GM18498 (cell line): Measurements from ENCODE around the gene LSG1.

Experiments
- ATAC-seq: cut with Tn5 transposase; IDR thresholded peaks from one replicate; pipeline ENCODE4 v1.9.1; 2021; ENCODE audit warnings: mild to moderate bottlenecking, moderate library complexity; ENCODE audit not compliant: unreplicated experiment

LSG1 gene

DNA sequence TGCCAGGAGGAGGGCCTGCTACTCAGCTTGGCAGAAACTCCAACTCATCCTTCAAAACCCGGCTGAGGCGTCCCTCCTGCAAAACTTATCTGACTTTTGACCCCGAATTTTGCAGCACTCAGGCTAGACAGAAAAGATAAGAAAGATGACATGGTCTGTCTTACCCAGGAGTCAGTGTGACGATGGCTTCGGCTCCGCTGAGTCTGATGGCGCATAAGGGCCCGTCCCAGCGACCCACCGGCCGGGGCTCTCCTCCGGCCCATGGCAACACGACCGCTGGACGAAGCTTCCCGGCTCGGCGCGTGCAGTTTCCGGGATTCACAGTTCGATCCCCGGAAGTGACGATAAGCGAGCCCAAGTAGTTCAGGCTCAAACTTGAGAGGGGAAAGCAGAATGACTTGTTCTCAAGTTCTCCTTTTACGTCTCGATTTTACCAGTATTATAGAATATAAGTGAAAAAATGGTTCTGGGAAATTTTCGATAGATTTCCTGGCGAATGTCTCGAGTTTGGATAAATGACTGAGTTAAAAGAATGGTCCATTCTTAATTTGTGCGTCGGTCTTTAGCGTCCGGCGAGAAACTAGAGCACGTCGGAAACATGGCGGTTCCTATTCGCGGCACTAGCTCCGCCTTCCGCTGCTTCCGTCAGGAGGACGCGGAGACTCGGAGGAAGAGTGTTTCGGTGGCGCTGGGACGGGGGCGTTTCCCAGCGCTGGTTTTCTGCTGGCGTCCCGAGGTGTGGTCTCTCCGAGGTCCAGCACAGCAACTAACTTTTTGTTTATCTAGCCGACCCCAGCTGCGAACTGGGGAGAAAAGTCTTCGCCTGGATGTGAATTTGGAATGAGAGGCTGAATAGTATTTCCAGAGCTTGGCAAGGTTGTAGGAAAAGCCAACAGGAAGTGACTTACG lies at the start of gene LSG1:
LSG1 (minus strand) TSS at position 292 of the 909 bp plus-strand sequence; CDS start at position 263, 29 bp downstream.
- peak; percentile 88 for ATAC-seq

GRCh38 chr3:194720048-194720447 lies 48.1 kb upstream of the LSG1 start:
- ATAC-seq: no peak

GRCh38 chr3:194718079-194718478 lies 46.1 kb upstream of the LSG1 start:
- no peak for ATAC-seq

DNA sequence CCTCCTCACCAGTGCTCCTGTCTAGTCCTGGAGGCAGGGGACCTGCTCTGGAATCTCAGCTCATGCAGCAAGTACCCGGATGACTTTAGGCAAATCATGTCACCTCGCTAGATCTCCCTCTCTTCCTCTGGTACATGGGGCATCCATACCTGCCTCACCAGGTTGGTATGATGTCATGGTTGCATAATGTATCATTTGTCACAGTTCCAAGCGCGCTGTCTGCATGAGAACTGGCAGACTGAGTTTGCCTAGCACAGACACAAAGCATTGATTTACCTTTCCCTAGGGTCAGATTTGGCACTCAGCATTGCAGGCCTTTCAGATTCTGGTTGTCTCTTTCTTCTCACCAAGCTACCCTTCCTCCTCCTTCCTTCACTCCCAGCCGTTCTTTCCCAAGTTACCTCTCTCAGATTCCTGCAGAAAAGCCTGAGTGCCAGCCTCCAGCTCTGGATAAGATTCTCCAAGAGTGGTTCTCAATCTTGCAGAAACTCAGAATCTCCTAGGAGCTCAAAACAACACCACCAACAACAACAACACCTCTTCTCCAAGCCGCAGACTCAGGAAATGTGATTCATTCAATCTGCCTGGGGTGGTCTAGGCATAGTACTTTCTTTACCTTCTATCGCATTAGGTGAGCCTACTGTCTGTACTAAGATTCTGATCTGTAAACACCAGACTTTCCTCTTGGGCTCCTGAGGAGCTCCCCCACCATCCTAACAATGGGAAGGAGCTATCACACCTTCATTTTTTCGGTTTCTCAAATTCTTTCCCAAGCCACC lies 43.2 kb upstream of the LSG1 start:
- ATAC-seq: no peak

DNA sequence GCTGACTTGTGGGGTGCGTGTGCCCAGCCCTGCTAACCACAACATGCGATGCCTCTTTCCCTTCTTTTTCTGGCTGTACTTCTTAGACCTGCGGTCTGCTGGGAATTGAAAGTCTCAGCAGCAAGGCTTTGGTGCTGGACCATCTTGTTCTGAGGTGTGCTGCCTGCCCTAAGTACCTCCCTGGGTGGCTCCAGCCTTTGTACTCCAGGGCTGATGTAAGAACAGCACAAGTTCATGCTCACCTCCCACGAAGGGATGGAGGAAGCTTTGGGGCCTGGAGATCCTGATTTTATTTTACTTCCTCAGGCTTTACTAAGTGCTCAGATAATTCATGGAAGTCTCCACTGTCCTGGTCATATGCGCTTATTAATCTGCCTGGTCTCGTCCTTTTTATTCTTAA lies 42.6 kb upstream of the LSG1 start:
- ATAC-seq: no peak

- no peak for ATAC-seq
Measured at GRCh38 chr3:194714137-194714455, 42.1 kb upstream of the LSG1 start.

- ATAC-seq: no peak
Measured at GRCh38 chr3:194713299-194714136, 41.5 kb upstream of the LSG1 start.

DNA sequence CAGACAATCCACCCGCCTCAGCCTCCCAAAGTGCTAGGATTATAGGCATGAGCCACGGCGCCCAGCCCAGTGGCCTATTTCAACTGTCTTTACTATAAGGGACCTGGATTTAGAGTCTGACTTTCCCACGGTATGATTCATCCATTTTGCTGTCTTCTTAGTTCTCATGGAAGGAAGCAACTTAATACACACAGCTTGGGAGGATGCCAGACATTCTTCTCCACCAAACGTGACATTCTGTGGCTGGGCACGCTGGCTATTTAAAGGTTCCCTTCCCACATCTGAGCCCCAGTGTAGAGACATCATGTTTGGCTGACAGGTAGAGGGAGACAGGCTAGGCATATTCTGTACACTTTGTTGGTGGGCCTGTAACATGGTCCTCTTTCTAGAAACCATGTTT lies 39.9 kb upstream of the LSG1 start:
- no peak for ATAC-seq

DNA sequence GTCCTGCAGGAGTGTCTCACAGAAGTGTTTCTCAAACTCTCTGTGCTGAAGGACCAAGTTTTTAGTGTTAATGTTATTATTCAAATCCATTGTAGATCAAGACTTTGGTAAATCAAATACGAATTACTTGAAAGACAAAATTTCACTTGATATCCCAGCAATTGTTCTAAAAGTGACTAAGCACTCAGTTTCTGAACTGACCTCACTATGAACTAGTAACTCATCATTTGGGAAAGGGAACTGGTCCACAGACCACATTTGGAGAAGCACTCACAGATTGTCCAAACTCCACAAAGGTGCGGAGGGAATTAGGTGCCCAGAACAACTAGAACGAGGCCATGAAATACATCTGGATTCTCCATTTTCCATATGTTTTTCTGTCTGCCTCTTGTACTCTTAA lies 39.3 kb upstream of the LSG1 start:
- no peak for ATAC-seq

DNA sequence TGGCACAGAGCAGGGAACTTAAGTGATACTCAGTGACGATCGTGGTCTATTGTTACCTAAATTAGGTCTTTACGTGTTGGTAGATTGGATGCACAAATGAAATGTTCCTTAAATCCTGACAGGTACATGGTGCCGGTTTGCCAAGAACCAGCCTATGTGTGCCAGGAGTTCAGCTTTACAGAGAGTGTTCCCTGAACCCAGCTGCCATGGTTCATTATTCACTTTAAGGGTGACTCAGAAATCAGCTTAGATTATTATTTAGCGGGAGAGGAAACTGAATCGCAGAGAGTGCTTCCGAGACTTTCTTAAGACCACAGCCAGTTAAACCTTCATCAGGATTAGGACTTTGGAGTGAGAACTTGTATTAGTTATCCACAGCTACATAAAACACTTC lies 35.2 kb upstream of the LSG1 start:
- no peak for ATAC-seq

DNA sequence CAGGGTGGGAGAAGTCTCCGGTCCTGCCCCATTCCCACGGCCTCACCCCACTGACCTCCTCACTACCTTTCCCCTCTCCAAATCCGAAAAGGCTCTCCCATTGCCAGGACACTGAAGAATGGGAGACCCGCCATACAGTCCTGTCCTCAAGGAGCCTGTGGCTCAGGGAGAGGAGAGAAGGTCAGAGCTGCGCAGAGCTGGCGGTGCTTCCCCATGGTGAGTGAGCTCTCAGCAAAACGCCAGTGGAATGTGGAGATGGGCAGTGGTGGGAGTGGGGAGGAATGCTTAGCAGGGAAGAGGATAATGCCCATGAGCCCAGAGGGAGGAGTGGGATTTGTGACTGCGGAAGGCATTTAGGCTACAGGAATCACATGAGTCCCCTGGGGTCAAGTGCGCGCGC lies 33.8 kb upstream of the LSG1 start:
- ATAC-seq: no peak

- no peak for ATAC-seq
Measured at GRCh38 chr3:194705227-194705626, 33.2 kb upstream of the LSG1 start.

DNA sequence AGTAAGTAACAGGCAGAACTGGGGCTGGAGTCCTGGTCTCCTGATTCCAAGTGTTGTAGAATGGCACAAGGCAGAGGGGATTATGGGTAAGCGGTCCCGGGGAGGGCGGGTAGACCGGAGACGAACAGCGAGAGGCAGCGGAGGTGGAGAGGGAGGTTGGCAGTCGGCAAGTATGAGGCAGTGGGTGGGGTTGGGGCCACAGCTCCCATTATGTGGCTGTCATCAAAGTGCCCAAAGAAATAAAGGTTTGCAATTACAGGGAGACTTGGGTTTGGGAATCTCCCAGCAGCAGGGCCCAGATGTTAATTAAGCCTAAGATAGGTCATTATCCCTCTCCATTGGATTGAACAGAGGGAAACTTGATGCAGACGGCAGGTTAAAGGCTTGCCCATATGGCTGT lies 30.6 kb upstream of the LSG1 start:
- no peak for ATAC-seq

DNA sequence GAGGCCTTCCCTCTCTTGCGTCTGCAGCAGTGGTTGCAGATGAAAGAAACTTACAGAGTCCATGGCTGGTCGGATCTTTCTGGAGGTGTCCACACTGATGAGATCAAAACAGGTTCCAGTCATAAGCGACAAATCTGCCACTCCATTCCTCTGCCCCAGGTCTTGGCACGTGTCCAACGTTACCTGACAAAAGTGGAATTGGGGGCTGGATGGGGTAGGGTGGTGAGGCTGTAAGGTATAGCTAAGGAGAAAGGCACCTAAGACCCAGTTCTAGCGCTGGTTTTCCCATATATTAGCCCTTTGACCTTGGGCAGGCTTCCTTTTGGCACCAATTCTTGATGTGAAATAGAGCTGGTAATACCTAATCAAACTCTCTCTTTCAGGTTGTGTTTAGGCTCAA lies 24.7 kb upstream of the LSG1 start:
- no peak for ATAC-seq

DNA sequence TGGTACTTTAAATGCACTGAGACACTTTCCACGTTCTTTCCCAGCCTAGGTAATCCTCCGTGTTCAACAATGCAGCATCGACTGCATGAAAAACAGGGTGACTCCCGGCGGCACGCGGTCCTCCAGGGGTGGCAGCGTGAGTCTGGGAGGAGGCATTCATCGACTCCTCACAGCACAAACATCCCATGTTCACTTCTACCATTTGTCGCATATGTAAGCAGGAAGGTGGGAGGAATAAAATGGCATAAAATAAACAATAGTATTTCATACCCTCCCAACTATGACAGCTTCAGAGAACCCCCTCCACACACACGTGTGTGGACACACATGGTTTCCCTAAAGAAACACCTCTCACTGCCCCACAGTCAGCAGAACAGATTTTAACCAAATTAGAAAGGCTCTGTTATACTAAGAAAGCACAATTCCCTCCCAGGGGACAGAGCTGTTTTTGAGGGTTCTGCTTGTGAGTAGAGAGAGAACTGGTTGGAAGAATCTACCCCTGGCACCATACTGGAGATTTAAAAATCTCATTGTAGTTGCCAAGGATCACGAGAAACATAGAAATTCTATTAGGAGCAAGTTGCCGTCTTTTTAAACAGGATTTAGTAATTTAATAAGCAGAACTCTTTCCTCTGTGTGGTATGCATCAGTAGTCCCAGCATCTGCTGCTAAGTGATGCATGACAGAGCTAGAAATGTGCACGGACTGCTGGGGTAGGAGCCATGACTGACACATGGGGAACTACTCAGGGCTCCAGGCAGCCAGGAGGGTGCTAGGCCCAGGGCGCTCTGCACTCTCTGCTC lies 19.7 kb upstream of the LSG1 start:
- peak; percentile 70 for ATAC-seq

- no peak for ATAC-seq
Measured at GRCh38 chr3:194690501-194691372, 18.7 kb upstream of the LSG1 start.

DNA sequence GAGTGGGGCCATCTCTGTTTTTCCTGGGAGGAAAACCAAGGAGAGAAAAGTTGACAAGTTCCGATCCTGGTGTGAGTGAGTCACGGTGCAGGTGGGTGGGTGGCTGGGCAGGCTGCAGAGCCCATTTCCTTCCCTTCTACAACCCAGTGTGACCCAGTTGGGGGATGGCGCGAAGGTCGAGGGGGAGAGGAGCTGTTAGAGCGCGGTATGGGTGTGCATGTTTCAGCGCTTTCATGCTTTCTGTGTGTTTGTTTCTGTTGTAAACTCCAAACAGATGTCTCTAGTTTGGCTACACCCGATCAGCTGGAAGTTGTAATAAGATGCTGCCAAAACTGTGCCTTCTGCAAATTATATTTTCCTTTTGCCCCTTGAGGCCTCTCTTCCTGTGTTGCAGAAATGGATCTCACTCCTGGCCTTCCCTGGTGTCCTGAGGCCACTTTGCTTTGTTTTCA lies 17.5 kb upstream of the LSG1 start:
- ATAC-seq: no peak

GRCh38 chr3:194688946-194689345 lies 17.0 kb upstream of the LSG1 start:
- no peak for ATAC-seq

- peak; percentile 25 for ATAC-seq
Measured at GRCh38 chr3:194688200-194688740, 16.3 kb upstream of the LSG1 start.
